HG02571 (cell line): ENCODE measurements around the gene BHMT2.

Experiments
- ATAC-seq: cut with Tn5 transposase; IDR thresholded peaks from one replicate; pipeline ENCODE4 v1.9.1; 2021; ENCODE audit warnings: mild to moderate bottlenecking, moderate library complexity; ENCODE audit not compliant: unreplicated experiment

Gene BHMT2

GRCh38 chr5:79112703-79113058, 43.1 kb downstream of the BHMT2 start:
- no peak for ATAC-seq

GRCh38 chr5:79119486-79119885, 49.9 kb downstream of the BHMT2 start:
- ATAC-seq = no peak

- no peak for ATAC-seq
Measured at GRCh38 chr5:79120221-79120620, 50.7 kb downstream of the BHMT2 start.

- no peak for ATAC-seq
Measured at GRCh38 chr5:79122973-79123372, 53.4 kb downstream of the BHMT2 start.

- ATAC-seq = no peak
Measured at GRCh38 chr5:79124607-79125006, 55.0 kb downstream of the BHMT2 start.

GRCh38 chr5:79130781-79131180, 61.2 kb downstream of the BHMT2 start:
- no peak for ATAC-seq

GRCh38 chr5:79133121-79133656, 63.6 kb downstream of the BHMT2 start:
- ATAC-seq = no peak

GRCh38 chr5:79133657-79134451, 64.3 kb downstream of the BHMT2 start:
- ATAC-seq = no peak

GRCh38 chr5:79135790-79136553, 66.4 kb downstream of the BHMT2 start:
- no peak for ATAC-seq

- ATAC-seq = no peak
Measured at GRCh38 chr5:79136618-79137017, 67.1 kb downstream of the BHMT2 start.
